IMR-90 (cell line): Measurements from ENCODE around the gene TTC1. TPM values are rescaled to one million over a fixed set of nuclear protein-coding genes. Genes with fewer than 3 reads are reported as not detected.

Experiments
- ATAC-seq: fragments of 200-7000 bp; cut with Tn5 transposase; 2 replicates; pipeline ENCODE4 v1.9.1; 2020; ENCODE audit warnings: low read depth, mild to moderate bottlenecking, moderate library complexity
- BruUV-seq: library from RNA; stranded (reverse); fragments of 400-500 nt; replicated peaks from 2 replicates; lab custom pipeline; 2021; lab: Mats Ljungman, UMichigan
- CTCF ChIA-PET: fragments of 300-600 bp; formaldehyde crosslinking; extraction: SDS; loops from one replicate; lab custom pipeline; 2021; ENCODE audit warnings: antibody characterized with exemption; lab: Yijun Ruan, JAX
- POLR2A ChIA-PET: fragments of 300-600 bp; sonication (Branson Sonifier 250); formaldehyde crosslinking; loops from one replicate; lab custom pipeline; 2022; ENCODE audit warnings: antibody characterized with exemption; ENCODE audit not compliant: unreplicated experiment; lab: Charles Lee
- DNase-seq: peaks from one replicate; pipeline ENCODE4 v3.0.0; 2013
- H2AFZ ChIP-seq: replicated peaks from 2 replicates; pipeline ENCODE3; 2013; ENCODE audit warnings: low read length, mild to moderate bottlenecking; ENCODE audit not compliant: poor library complexity
- H2AK5ac ChIP-seq: 2 replicates; pipeline ENCODE4 v1.6.1; 2013; ENCODE audit warnings: low read depth, low read length, inconsistent platforms
- H2AK9ac ChIP-seq: replicated peaks from 2 replicates; pipeline ENCODE3; 2013; ENCODE audit warnings: mild to moderate bottlenecking, low read depth, low read length, moderate library complexity; ENCODE audit not compliant: poor library complexity
- H2BK120ac ChIP-seq: 2 replicates; pipeline ENCODE4 v1.6.1; 2013; ENCODE audit warnings: low read depth, low read length, inconsistent platforms
- H2BK15ac ChIP-seq: 3 replicates; pipeline ENCODE4 v1.6.1; 2013; ENCODE audit warnings: low read depth, low read length, inconsistent platforms
- H2BK20ac ChIP-seq: 2 replicates; pipeline ENCODE4 v1.6.1; 2013; ENCODE audit warnings: low read depth, mild to moderate bottlenecking, inconsistent platforms, low read length, moderate library complexity
- H2BK5ac ChIP-seq: 2 replicates; pipeline ENCODE4 v1.6.1; 2013; ENCODE audit warnings: mild to moderate bottlenecking, low read depth, low read length, inconsistent platforms; ENCODE audit not compliant: poor library complexity, severe bottlenecking
- H3K14ac ChIP-seq: replicated peaks from 2 replicates; pipeline ENCODE4 v1.6.1; 2013; ENCODE audit warnings: low read depth, low read length, inconsistent platforms
- H3K18ac ChIP-seq: 2 replicates; pipeline ENCODE4 v1.6.1; 2013; ENCODE audit warnings: low read depth, low read length, control low read depth
- H3K23ac ChIP-seq: 2 replicates; pipeline ENCODE4 v1.6.1; 2013; ENCODE audit warnings: low read depth, low read length, inconsistent platforms
- H3K27ac ChIP-seq: 2 replicates; pipeline ENCODE4 v1.5.1; 2013; ENCODE audit warnings: mild to moderate bottlenecking, control low read depth, low read length; ENCODE audit not compliant: insufficient read depth
- H3K27me3 ChIP-seq: 2 replicates; pipeline ENCODE4 v1.6.1; 2013; ENCODE audit warnings: low read length; ENCODE audit not compliant: control insufficient read depth, insufficient read depth
- H3K36me3 ChIP-seq: 2 replicates; pipeline ENCODE4 v1.6.1; 2013; ENCODE audit warnings: low read length, mixed read lengths; ENCODE audit not compliant: control insufficient read depth, insufficient read depth
- H3K4ac ChIP-seq: 2 replicates; pipeline ENCODE4 v1.6.1; 2013; ENCODE audit warnings: low read depth, low read length, inconsistent platforms
- H3K4me1 ChIP-seq: 2 replicates; pipeline ENCODE4 v1.6.1; 2013; ENCODE audit warnings: low read length, mixed read lengths; ENCODE audit not compliant: control insufficient read depth, insufficient read depth
- H3K4me2 ChIP-seq: 2 replicates; pipeline ENCODE4 v1.6.1; 2013; ENCODE audit warnings: low read depth, mild to moderate bottlenecking, control low read depth, low read length, moderate library complexity
- H3K4me3 ChIP-seq: 2 replicates; pipeline ENCODE4 v1.5.1; 2013; ENCODE audit warnings: low read depth, mild to moderate bottlenecking, control low read depth, low read length, moderate library complexity; ENCODE audit not compliant: insufficient read depth
- H3K56ac ChIP-seq: 2 replicates; pipeline ENCODE4 v1.6.1; 2013; ENCODE audit warnings: low read length, inconsistent platforms; ENCODE audit not compliant: insufficient read depth; ENCODE audit errors: extremely low read depth
- H3K79me1 ChIP-seq, 2 experiments: 2 replicates each; pipeline ENCODE4 v1.6.1; 2013; ENCODE audit warnings: low read length in 2 of 2, inconsistent platforms in 1 of 2, low read depth in 1 of 2
- H3K9ac ChIP-seq: 2 replicates; pipeline ENCODE4 v1.6.1; 2013; ENCODE audit warnings: low read depth, low read length, control low read depth
- H3K9me1 ChIP-seq: 2 replicates; pipeline ENCODE4 v1.6.1; 2013; ENCODE audit warnings: low read length, inconsistent platforms; ENCODE audit not compliant: insufficient read depth
- H3K9me3 ChIP-seq: 2 replicates; pipeline ENCODE4 v1.6.1; 2013; ENCODE audit warnings: low read length; ENCODE audit not compliant: control insufficient read depth, insufficient read depth
- H4K20me1 ChIP-seq: 2 replicates; pipeline ENCODE4 v1.6.1; 2013; ENCODE audit warnings: low read length, inconsistent platforms; ENCODE audit not compliant: insufficient read depth
- H4K5ac ChIP-seq: 2 replicates; pipeline ENCODE4 v1.6.1; 2013; ENCODE audit warnings: mild to moderate bottlenecking, low read depth, low read length, control low read depth
- H4K8ac ChIP-seq, 2 experiments: 2 replicates each; pipeline ENCODE4 v1.6.1; 2013; ENCODE audit warnings: low read depth in 2 of 2, low read length in 2 of 2, control low read depth in 1 of 2, inconsistent platforms in 1 of 2
- H4K91ac ChIP-seq: 2 replicates; pipeline ENCODE4 v1.6.1; 2013; ENCODE audit warnings: low read depth, low read length, inconsistent platforms; ENCODE audit not compliant: insufficient read depth
- CEBPB ChIP-seq: IDR thresholded peaks from 2 replicates; pipeline ENCODE4 v1.6.1; 2012; ENCODE audit warnings: low read depth, low read length, improper control_type of control experiment
- RFX5 ChIP-seq: IDR thresholded peaks from 2 replicates; pipeline ENCODE4 v1.8.0; 2012; ENCODE audit warnings: low read depth, mild to moderate bottlenecking, low read length, moderate library complexity
- WGBS, 2 experiments: methylation state at CpG; one replicate each; pipeline versions ENCODE4 v1.1.5 to v1.1.7; 2013; ENCODE audit warnings: missing lambda C conversion rate in 2 of 2; ENCODE audit not compliant: insufficient read length in 1 of 2; ENCODE audit errors: extremely low coverage in 2 of 2; 5-methylcytosine and 5-hydroxymethylcytosine counted together
- dilution Hi-C: fragments of 300-500 bp; cut with HindIII; formaldehyde crosslinking; loops from one replicate; pipeline ENCODE4 v1.14.3; 2018; ENCODE audit warnings: low sequenced_read_pairs; ENCODE audit not compliant: unreplicated experiment
- in situ Hi-C: fragments of 300-500 bp; cut with MboI; formaldehyde crosslinking; loops from 3 replicates; pipeline ENCODE4 v1.14.3; 2019; ENCODE audit warnings: low sequenced_read_pairs, inconsistent platforms, mixed read lengths
- intact Hi-C: fragments of 100-400 bp; cut with micrococcal nuclease; formaldehyde crosslinking; loops from 2 replicates; pipeline ENCODE4 v1.10.0; 2022
- polyA plus RNA-seq, 3 experiments: library from polyadenylated mRNA; depleted of rRNA; stranded (reverse); fragments of >200 nt; gene quantifications; 2 replicates each; pipeline ENCODE4 v1.2.3, GENCODE V29; 2012; ENCODE audit warnings: low replicate concordance in 1 of 3
- total RNA-seq: library from RNA; depleted of rRNA; stranded (reverse); fragments of >200 nt; gene quantifications from 2 replicates; pipeline ENCODE4 v1.2.3, GENCODE V29; 2012

Gene TTC1
- total and polyA plus RNA-seq, 2 of the 4 experiments (the other 2 are of a cell fraction), result 23.1 to 41.1 TPM

GRCh38 chr5:160036243-160036642 lies 27.3 kb downstream of the TTC1 start:
- Histone ChIP-seq H4K5ac (no peak overlapping the region), H2AK9ac (no peak overlapping the region), H3K79me1 (peaks cover 11% of the 10 kb centered on the region in 2 experiments), H2BK15ac (no peak overlapping the region), H4K91ac (no peak overlapping the region), H3K18ac (no peak overlapping the region), H4K8ac (no peak overlapping the region), H2BK120ac (no peak overlapping the region), H3K4ac (no peak overlapping the region), H2BK20ac (no peak overlapping the region), H3K9ac (no peak overlapping the region), H3K23ac (no peak overlapping the region), H3K4me2 (no peak overlapping the region), H2BK5ac (no peak overlapping the region), H3K9me3 (no peaks in the 10 kb centered on the region), H3K4me3 (no peak overlapping the region), H3K36me3 (peaks cover 18% of the 10 kb centered on the region), H2AK5ac (no peak overlapping the region), H2AFZ (no peak overlapping the region), H3K14ac (no peak overlapping the region), H3K27ac (no peak overlapping the region), H3K4me1 (no peaks in the 10 kb centered on the region), H4K20me1 (no peaks in the 10 kb centered on the region), H3K9me1 (no peaks in the 10 kb centered on the region; the same call in 1 of the 2 replicates), H3K27me3 (no peaks in the 10 kb centered on the region), H3K56ac (no peak overlapping the region)
- ChIA-PET CTCF (interaction anchor here (0.9 kb wide), 1 partner anchor 14 kb away, joined by 3 read pairs; no protein-coding TSS in a partner anchor), POLR2A (no interaction called here)
- ATAC-seq (no peak), DNase-seq (no peak)
- no TSS peak for BruUV-seq
- TF ChIP-seq RFX5 (no peak), CEBPB (no peak)
- no CpG with 5 or more reads among the region's 1 CpG for WGBS, 2 experiments
- dilution Hi-C loops, result no loop called here
- intact Hi-C loops, result no loop called here
- in situ Hi-C loops, result no loop called here
